ENCODE measurements around the gene SPATA24. TPM values are rescaled to one million over a fixed set of nuclear protein-coding genes. Genes with fewer than 3 reads are reported as not detected.

SPATA24 gene
- total RNA-seq, 1 experiment from 2014 or later, result 3.1 TPM

DNA sequence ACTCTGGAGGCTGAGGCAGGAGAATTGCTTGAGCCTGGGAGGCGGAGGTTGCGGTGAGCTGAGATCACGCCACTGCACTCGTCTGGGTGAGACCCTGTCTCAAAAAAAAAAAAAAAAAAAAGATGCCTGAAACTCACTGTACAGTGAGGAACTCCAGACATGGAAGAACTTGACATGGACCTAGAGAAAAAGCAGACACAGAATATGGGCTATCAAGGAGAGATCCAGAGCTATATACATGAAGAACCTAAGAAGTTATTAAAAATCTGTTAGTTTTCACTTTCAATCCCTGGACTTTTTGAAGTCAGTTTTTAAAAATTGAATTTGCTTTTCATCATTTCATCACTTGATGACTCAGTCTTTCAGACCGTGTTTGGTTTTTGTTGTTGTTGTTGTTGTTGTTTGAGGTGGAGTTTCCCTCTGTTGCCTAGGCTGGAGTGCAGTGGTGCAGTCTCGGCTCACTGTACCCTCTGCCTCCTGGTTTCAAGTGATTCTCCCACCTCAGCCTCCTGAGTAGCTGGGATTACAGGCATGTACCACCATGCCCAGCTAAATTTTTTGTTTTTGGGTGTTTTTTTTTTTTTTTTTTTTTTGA lies 42.0 kb downstream of the SPATA24 start:
- no TSS peak for BruUV-seq (replicated peaks)
- Histone ChIP-seq H3K9ac (ENCODE audit: low read length) (no peak overlapping the region), H3K4me3 (replicated peaks in 1 of 2; ENCODE audit: low read depth in 1 of 2, low read length in 2 of 2) (no peak overlapping the region), H3K9me2 (ENCODE audit: insufficient read depth) (no peaks in the 10 kb centered on the region), H3K27me3 (ENCODE audit: insufficient read depth, low read length) (no peaks in the 10 kb centered on the region), H4K20me1 (ENCODE audit: insufficient read depth) (peaks cover 4% of the 10 kb centered on the region; the same call in 1 of the 2 replicates), H3K36me3 (ENCODE audit: control insufficient read depth in 1 of 2, insufficient read depth in 2 of 2, low read length in 2 of 2) (peaks cover 12 to 17% of the 10 kb centered on the region in 2 experiments; a peak in 3 of 4 replicates), H2AFZ (ENCODE audit: low read depth, low read length, poor library complexity, severe bottlenecking) (no peak overlapping the region), H3K79me2 (ENCODE audit: insufficient read depth, low read length) (peaks cover 69% of the 10 kb centered on the region), H3K4me1 (ENCODE audit: control insufficient read depth in 1 of 2, insufficient read depth in 2 of 2, low read length in 2 of 2) (0 out of 4 replicates have a peak, but pooled peaks cover 0 to 3% of the 10 kb centered on the region in 2 experiments), H3K9me3 (ENCODE audit: control insufficient read depth in 1 of 2, insufficient read depth in 1 of 2, low read depth in 1 of 2, low read length in 2 of 2) (no peaks in the 10 kb centered on the region), H3K4me2 (ENCODE audit: low read length) (no peak overlapping the region), H3K27ac (ENCODE audit: low read depth, low read length) (no peak overlapping the region)
- TF ChIP-seq, protein P1, sequence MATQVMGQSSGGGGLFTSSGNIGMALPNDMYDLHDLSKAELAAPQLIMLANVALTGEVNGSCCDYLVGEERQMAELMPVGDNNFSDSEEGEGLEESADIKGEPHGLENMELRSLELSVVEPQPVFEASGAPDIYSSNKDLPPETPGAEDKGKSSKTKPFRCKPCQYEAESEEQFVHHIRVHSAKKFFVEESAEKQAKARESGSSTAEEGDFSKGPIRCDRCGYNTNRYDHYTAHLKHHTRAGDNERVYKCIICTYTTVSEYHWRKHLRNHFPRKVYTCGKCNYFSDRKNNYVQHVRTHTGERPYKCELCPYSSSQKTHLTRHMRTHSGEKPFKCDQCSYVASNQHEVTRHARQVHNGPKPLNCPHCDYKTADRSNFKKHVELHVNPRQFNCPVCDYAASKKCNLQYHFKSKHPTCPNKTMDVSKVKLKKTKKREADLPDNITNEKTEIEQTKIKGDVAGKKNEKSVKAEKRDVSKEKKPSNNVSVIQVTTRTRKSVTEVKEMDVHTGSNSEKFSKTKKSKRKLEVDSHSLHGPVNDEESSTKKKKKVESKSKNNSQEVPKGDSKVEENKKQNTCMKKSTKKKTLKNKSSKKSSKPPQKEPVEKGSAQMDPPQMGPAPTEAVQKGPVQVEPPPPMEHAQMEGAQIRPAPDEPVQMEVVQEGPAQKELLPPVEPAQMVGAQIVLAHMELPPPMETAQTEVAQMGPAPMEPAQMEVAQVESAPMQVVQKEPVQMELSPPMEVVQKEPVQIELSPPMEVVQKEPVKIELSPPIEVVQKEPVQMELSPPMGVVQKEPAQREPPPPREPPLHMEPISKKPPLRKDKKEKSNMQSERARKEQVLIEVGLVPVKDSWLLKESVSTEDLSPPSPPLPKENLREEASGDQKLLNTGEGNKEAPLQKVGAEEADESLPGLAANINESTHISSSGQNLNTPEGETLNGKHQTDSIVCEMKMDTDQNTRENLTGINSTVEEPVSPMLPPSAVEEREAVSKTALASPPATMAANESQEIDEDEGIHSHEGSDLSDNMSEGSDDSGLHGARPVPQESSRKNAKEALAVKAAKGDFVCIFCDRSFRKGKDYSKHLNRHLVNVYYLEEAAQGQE (IDR thresholded peaks at IDR 0.05; ENCODE audit: low read depth), result no peak
- no peak for TF ChIP-seq CBX3 (IDR thresholded peaks at IDR 0.05; ENCODE audit: low read depth)
- no peak for TF ChIP-seq ZFX (IDR thresholded peaks at IDR 0.05)
- no peak for TF ChIP-seq EGR1 (IDR thresholded peaks at IDR 0.05; ENCODE audit: low read depth)
- TF ChIP-seq, protein P2, sequence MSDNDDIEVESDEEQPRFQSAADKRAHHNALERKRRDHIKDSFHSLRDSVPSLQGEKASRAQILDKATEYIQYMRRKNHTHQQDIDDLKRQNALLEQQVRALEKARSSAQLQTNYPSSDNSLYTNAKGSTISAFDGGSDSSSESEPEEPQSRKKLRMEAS (IDR thresholded peaks at IDR 0.05), result no peak
- no peak for TF ChIP-seq EZH2 (IDR thresholded peaks at IDR 0.05)
- no peak for TF ChIP-seq POLR2AphosphoS5 (IDR thresholded peaks at IDR 0.05; ENCODE audit: low read depth, low read length)
- TF ChIP-seq YY1 (IDR thresholded peaks at IDR 0.05; ENCODE audit: extremely low read depth, insufficient replicate concordance, low read depth, low read length), result no peak
- TF ChIP-seq, protein P3, sequence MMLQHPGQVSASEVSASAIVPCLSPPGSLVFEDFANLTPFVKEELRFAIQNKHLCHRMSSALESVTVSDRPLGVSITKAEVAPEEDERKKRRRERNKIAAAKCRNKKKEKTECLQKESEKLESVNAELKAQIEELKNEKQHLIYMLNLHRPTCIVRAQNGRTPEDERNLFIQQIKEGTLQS (IDR thresholded peaks at IDR 0.05), result no peak
- TF ChIP-seq, protein P4, sequence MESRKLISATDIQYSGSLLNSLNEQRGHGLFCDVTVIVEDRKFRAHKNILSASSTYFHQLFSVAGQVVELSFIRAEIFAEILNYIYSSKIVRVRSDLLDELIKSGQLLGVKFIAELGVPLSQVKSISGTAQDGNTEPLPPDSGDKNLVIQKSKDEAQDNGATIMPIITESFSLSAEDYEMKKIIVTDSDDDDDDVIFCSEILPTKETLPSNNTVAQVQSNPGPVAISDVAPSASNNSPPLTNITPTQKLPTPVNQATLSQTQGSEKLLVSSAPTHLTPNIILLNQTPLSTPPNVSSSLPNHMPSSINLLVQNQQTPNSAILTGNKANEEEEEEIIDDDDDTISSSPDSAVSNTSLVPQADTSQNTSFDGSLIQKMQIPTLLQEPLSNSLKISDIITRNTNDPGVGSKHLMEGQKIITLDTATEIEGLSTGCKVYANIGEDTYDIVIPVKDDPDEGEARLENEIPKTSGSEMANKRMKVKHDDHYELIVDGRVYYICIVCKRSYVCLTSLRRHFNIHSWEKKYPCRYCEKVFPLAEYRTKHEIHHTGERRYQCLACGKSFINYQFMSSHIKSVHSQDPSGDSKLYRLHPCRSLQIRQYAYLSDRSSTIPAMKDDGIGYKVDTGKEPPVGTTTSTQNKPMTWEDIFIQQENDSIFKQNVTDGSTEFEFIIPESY (IDR thresholded peaks at IDR 0.05; ENCODE audit: extremely low read depth, insufficient replicate concordance, low read length), result no peak
- no peak for TF ChIP-seq ELF1 (IDR thresholded peaks at IDR 0.05; ENCODE audit: borderline replicate concordance, low read depth)
- TF ChIP-seq CEBPB (IDR thresholded peaks at IDR 0.05; ENCODE audit: low read depth), result no peak
- TF ChIP-seq TCF7L2 (IDR thresholded peaks at IDR 0.05; ENCODE audit: borderline replicate concordance, extremely low read depth, insufficient read depth, insufficient read length), result no peak
- TF ChIP-seq, protein P5, sequence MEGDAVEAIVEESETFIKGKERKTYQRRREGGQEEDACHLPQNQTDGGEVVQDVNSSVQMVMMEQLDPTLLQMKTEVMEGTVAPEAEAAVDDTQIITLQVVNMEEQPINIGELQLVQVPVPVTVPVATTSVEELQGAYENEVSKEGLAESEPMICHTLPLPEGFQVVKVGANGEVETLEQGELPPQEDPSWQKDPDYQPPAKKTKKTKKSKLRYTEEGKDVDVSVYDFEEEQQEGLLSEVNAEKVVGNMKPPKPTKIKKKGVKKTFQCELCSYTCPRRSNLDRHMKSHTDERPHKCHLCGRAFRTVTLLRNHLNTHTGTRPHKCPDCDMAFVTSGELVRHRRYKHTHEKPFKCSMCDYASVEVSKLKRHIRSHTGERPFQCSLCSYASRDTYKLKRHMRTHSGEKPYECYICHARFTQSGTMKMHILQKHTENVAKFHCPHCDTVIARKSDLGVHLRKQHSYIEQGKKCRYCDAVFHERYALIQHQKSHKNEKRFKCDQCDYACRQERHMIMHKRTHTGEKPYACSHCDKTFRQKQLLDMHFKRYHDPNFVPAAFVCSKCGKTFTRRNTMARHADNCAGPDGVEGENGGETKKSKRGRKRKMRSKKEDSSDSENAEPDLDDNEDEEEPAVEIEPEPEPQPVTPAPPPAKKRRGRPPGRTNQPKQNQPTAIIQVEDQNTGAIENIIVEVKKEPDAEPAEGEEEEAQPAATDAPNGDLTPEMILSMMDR (IDR thresholded peaks at IDR 0.05 in 2 of 3, conservative IDR thresholded peaks at IDR 0.05 in 1 of 3; ENCODE audit: borderline replicate concordance in 1 of 3, insufficient read depth in 1 of 3, low read depth in 2 of 3, low read length in 2 of 3), result no peak
- no peak for TF ChIP-seq ZNF274 (IDR thresholded peaks at IDR 0.05; ENCODE audit: low read depth, low read length)
- TF ChIP-seq SP1 (IDR thresholded peaks at IDR 0.05; ENCODE audit: low read depth), result no peak
- TF ChIP-seq FOSL1 (IDR thresholded peaks at IDR 0.05; ENCODE audit: low read depth), result no peak
- DNase-seq (ENCODE audit: low read depth, low spot score), result no peak
- intact Hi-C loops (cut with micrococcal nuclease), result no loop called here
- RAD21 ChIA-PET (ENCODE audit: low non-redundant PET in 1 of 2, low total read pairs in 2 of 2, uncharacterized antibody in 2 of 2, unreplicated experiment in 2 of 2), result no interaction called here
- CTCF ChIA-PET, result no interaction called here
- POLR2A ChIA-PET, result interaction anchor here (0.7 kb wide), 1 partner anchor 967 kb away, joined by 3 read pairs; no protein-coding TSS in a partner anchor
- no peak for ATAC-seq
